ENCODE measurements around the gene PFKM. TPM values are rescaled to one million over a fixed set of nuclear protein-coding genes. Genes with fewer than 3 reads are reported as not detected.

The PFKM gene
- total RNA-seq, 1 donor from 2014 or later: 304 TPM

- Histone ChIP-seq H3K36me3 (ENCODE audit: control insufficient read depth in 3 of 3, insufficient read depth in 3 of 3, low read length in 3 of 3) (peaks cover 7 to 25% (median 15%) of the 10 kb centered on the region in 3 donors), H3K27ac (ENCODE audit: low read depth, low read length) (no peak overlapping the region), H3K27me3 (ENCODE audit: control insufficient read depth in 3 of 3, insufficient read depth in 3 of 3, low read length in 3 of 3) (no peaks in the 10 kb centered on the region), H3K9ac (ENCODE audit: low read depth in 1 of 3, low read length in 3 of 3) (no peak overlapping the region), H3K4me3 (ENCODE audit: low read length in 3 of 3) (no peak overlapping the region), H3K4me1 (ENCODE audit: control insufficient read depth in 3 of 3, insufficient read depth in 3 of 3, low read length in 3 of 3) (no peaks in the 10 kb centered on the region), H3K9me3 (ENCODE audit: control insufficient read depth in 3 of 3, low read length in 3 of 3) (no peaks in the 10 kb centered on the region)
Measured at GRCh38 chr12:48080821-48081220, 38.3 kb upstream of the PFKM start.

- H3K27ac ChIP-seq (ENCODE audit: low read depth, low read length): no peak overlapping the region
- no peaks in the 10 kb centered on the region for H3K27me3 ChIP-seq (ENCODE audit: control insufficient read depth in 3 of 3, insufficient read depth in 3 of 3, low read length in 3 of 3)
- peaks cover 15 to 35% (median 32%) of the 10 kb centered on the region in 3 donors for H3K36me3 ChIP-seq (ENCODE audit: control insufficient read depth in 3 of 3, insufficient read depth in 3 of 3, low read length in 3 of 3)
- no peaks in the 10 kb centered on the region for H3K9me3 ChIP-seq (ENCODE audit: control insufficient read depth in 3 of 3, low read length in 3 of 3)
- no peaks in the 10 kb centered on the region for H3K4me1 ChIP-seq (ENCODE audit: control insufficient read depth in 3 of 3, insufficient read depth in 3 of 3, low read length in 3 of 3)
- H3K4me3 ChIP-seq (ENCODE audit: low read length in 3 of 3): no peak overlapping the region
- no peak overlapping the region for H3K9ac ChIP-seq (ENCODE audit: low read depth in 1 of 3, low read length in 3 of 3)
Measured at GRCh38 chr12:48084066-48084465, 35.1 kb upstream of the PFKM start.

- H3K36me3 ChIP-seq (ENCODE audit: control insufficient read depth in 3 of 3, insufficient read depth in 3 of 3, low read length in 3 of 3): peaks cover 16 to 37% (median 34%) of the 10 kb centered on the region in 3 donors
- H3K9me3 ChIP-seq (ENCODE audit: control insufficient read depth in 3 of 3, low read length in 3 of 3): no peaks in the 10 kb centered on the region
- H3K27ac ChIP-seq (ENCODE audit: low read depth, low read length): no peak overlapping the region
Measured at GRCh38 chr12:48084841-48085460, 34.2 kb upstream of the PFKM start.

GRCh38 chr12:48086327-48086726 lies 32.8 kb upstream of the PFKM start:
- Histone ChIP-seq H3K4me1 (ENCODE audit: control insufficient read depth in 3 of 3, insufficient read depth in 3 of 3, low read length in 3 of 3) (no peaks in the 10 kb centered on the region), H3K27me3 (ENCODE audit: control insufficient read depth in 3 of 3, insufficient read depth in 3 of 3, low read length in 3 of 3) (no peaks in the 10 kb centered on the region), H3K9me3 (ENCODE audit: control insufficient read depth in 3 of 3, low read length in 3 of 3) (no peaks in the 10 kb centered on the region), H3K27ac (ENCODE audit: low read depth, low read length) (no peak overlapping the region), H3K4me3 (ENCODE audit: low read length in 3 of 3) (no peak overlapping the region), H3K36me3 (ENCODE audit: control insufficient read depth in 3 of 3, insufficient read depth in 3 of 3, low read length in 3 of 3) (peaks cover 13 to 36% (median 32%) of the 10 kb centered on the region in 3 donors), H3K9ac (ENCODE audit: low read depth in 1 of 3, low read length in 3 of 3) (no peak overlapping the region)

More at GRCh38 chr12:48084841-48085460, 34.2 kb upstream of the PFKM start:
- no peak overlapping the region for H3K4me3 ChIP-seq (ENCODE audit: low read length in 3 of 3)
- H3K9ac ChIP-seq (ENCODE audit: low read depth in 1 of 3, low read length in 3 of 3): no peak overlapping the region
- H3K4me1 ChIP-seq (ENCODE audit: control insufficient read depth in 3 of 3, insufficient read depth in 3 of 3, low read length in 3 of 3): no peaks in the 10 kb centered on the region
- H3K27me3 ChIP-seq (ENCODE audit: control insufficient read depth in 3 of 3, insufficient read depth in 3 of 3, low read length in 3 of 3): no peaks in the 10 kb centered on the region

GRCh38 chr12:48092611-48093010 lies 26.6 kb upstream of the PFKM start:
- Histone ChIP-seq H3K27ac (ENCODE audit: low read depth, low read length) (no peak overlapping the region), H3K4me3 (ENCODE audit: low read length in 3 of 3) (no peak overlapping the region), H3K36me3 (ENCODE audit: control insufficient read depth in 3 of 3, insufficient read depth in 3 of 3, low read length in 3 of 3) (peaks cover 14 to 40% (median 40%) of the 10 kb centered on the region in 3 donors), H3K27me3 (ENCODE audit: control insufficient read depth in 3 of 3, insufficient read depth in 3 of 3, low read length in 3 of 3) (no peaks in the 10 kb centered on the region), H3K9me3 (ENCODE audit: control insufficient read depth in 3 of 3, low read length in 3 of 3) (no peaks in the 10 kb centered on the region), H3K9ac (ENCODE audit: low read depth in 1 of 3, low read length in 3 of 3) (no peak overlapping the region), H3K4me1 (ENCODE audit: control insufficient read depth in 3 of 3, insufficient read depth in 3 of 3, low read length in 3 of 3) (no peaks in the 10 kb centered on the region)

GRCh38 chr12:48104531-48104930 lies 14.6 kb upstream of the PFKM start:
- H3K4me1 ChIP-seq (ENCODE audit: control insufficient read depth in 3 of 3, insufficient read depth in 3 of 3, low read length in 3 of 3): peaks cover 15 to 22% (median 18%) of the 10 kb centered on the region in 3 donors
- H3K27ac ChIP-seq (ENCODE audit: low read depth, low read length): peak overlapping the region; percentile 96
- H3K9me3 ChIP-seq (ENCODE audit: control insufficient read depth in 3 of 3, low read length in 3 of 3): no peaks in the 10 kb centered on the region
- H3K9ac ChIP-seq (ENCODE audit: low read depth in 1 of 3, low read length in 3 of 3): peak overlapping the region; percentile 60 to 97 (median 93)
- no peaks in the 10 kb centered on the region for H3K27me3 ChIP-seq (ENCODE audit: control insufficient read depth in 3 of 3, insufficient read depth in 3 of 3, low read length in 3 of 3)
- no peaks in the 10 kb centered on the region for H3K36me3 ChIP-seq (ENCODE audit: control insufficient read depth in 3 of 3, insufficient read depth in 3 of 3, low read length in 3 of 3)
- peak overlapping the region; percentile 37 to 97 (median 93) for H3K4me3 ChIP-seq (ENCODE audit: low read length in 3 of 3)

GRCh38 chr12:48105321-48105866 lies 13.8 kb upstream of the PFKM start:
- Histone ChIP-seq H3K27me3 (ENCODE audit: control insufficient read depth in 3 of 3, insufficient read depth in 3 of 3, low read length in 3 of 3) (no peaks in the 10 kb centered on the region), H3K9ac (ENCODE audit: low read depth in 1 of 3, low read length in 3 of 3) (peak overlapping the region; percentile 93 to 97 (median 95)), H3K4me1 (ENCODE audit: control insufficient read depth in 3 of 3, insufficient read depth in 3 of 3, low read length in 3 of 3) (peaks cover 17 to 22% (median 18%) of the 10 kb centered on the region in 3 donors), H3K36me3 (ENCODE audit: control insufficient read depth in 3 of 3, insufficient read depth in 3 of 3, low read length in 3 of 3) (no peaks in the 10 kb centered on the region), H3K9me3 (ENCODE audit: control insufficient read depth in 3 of 3, low read length in 3 of 3) (no peaks in the 10 kb centered on the region), H3K27ac (ENCODE audit: low read depth, low read length) (peak overlapping the region; percentile 96), H3K4me3 (ENCODE audit: low read length in 3 of 3) (peak overlapping the region; percentile 93 to 97 (median 94))

- Histone ChIP-seq H3K27ac (ENCODE audit: low read depth, low read length) (peak within 1 kb of the TSS; percentile 96), H3K9ac (ENCODE audit: low read depth in 1 of 3, low read length in 3 of 3) (peak within 1 kb of the TSS; percentile 93 to 97 (median 95)), H3K36me3 (ENCODE audit: control insufficient read depth in 3 of 3, insufficient read depth in 3 of 3, low read length in 3 of 3) (no peaks in the 10 kb centered on the region), H3K4me3 (ENCODE audit: low read length in 3 of 3) (peak within 1 kb of the TSS; percentile 93 to 97 (median 94)), H3K27me3 (ENCODE audit: control insufficient read depth in 3 of 3, insufficient read depth in 3 of 3, low read length in 3 of 3) (no peaks in the 10 kb centered on the region), H3K4me1 (ENCODE audit: control insufficient read depth in 3 of 3, insufficient read depth in 3 of 3, low read length in 3 of 3) (peaks cover 19 to 23% (median 22%) of the 10 kb centered on the region in 3 donors), H3K9me3 (ENCODE audit: control insufficient read depth in 3 of 3, low read length in 3 of 3) (no peaks in the 10 kb centered on the region)
Measured at GRCh38 chr12:48105867-48106680, 13.1 kb upstream of the PFKM start, which contains the start of gene SENP1. Gene SENP1, minus strand, starts transcription at chr12:48106079. Its CDS starts 4,607 bp downstream, at chr12:48101472.

GRCh38 chr12:48106681-48107613 lies 12.2 kb upstream of the PFKM start:
- H3K27me3 ChIP-seq (ENCODE audit: control insufficient read depth in 3 of 3, insufficient read depth in 3 of 3, low read length in 3 of 3): no peaks in the 10 kb centered on the region
- H3K4me1 ChIP-seq (ENCODE audit: control insufficient read depth in 3 of 3, insufficient read depth in 3 of 3, low read length in 3 of 3): peaks cover 19 to 24% (median 22%) of the 10 kb centered on the region in 3 donors
- H3K27ac ChIP-seq (ENCODE audit: low read depth, low read length): peak overlapping the region; percentile 96

More at GRCh38 chr12:48106681-48107613, 12.2 kb upstream of the PFKM start:
- Histone ChIP-seq H3K36me3 (ENCODE audit: control insufficient read depth in 3 of 3, insufficient read depth in 3 of 3, low read length in 3 of 3) (no peaks in the 10 kb centered on the region), H3K4me3 (ENCODE audit: low read length in 3 of 3) (peak overlapping the region; percentile 93 to 97 (median 94)), H3K9me3 (ENCODE audit: control insufficient read depth in 3 of 3, low read length in 3 of 3) (no peaks in the 10 kb centered on the region), H3K9ac (ENCODE audit: low read depth in 1 of 3, low read length in 3 of 3) (peak overlapping the region; percentile 93 to 97 (median 95))
